Daoy (cell line): ENCODE results near the gene LMCD1. TPM values are rescaled to one million over a fixed set of nuclear protein-coding genes. Genes with fewer than 3 reads are reported as not detected.

ENCODE experiments used
- DNase-seq: peaks from one replicate; pipeline ENCODE4 v3.0.0-alpha.2; 2015; ENCODE audit warnings: low read depth
- total RNA-seq: library from RNA; depleted of rRNA; stranded (reverse); fragments of >200 nt; shearing (Covaris generic); gene quantifications from 2 replicates; pipeline ENCODE4 v1.2.3, GENCODE V29; 2014; rRNA removed

The LMCD1 gene
- total RNA-seq, 1 experiment from 2014 or later: 18.7 TPM

GRCh38 chr3:8618950-8619349, 117.3 kb downstream of the LMCD1 start:
- DNase-seq: no peak

GRCh38 chr3:8619548-8619947, 117.9 kb downstream of the LMCD1 start:
- DNase-seq: no peak

GRCh38 chr3:8621141-8621540, 119.5 kb downstream of the LMCD1 start:
- DNase-seq: no peak

- DNase-seq: peak; percentile 34
Observed at GRCh38 chr3:8621872-8622271, 120.2 kb downstream of the LMCD1 start.

GRCh38 chr3:8622873-8623691, 121.5 kb downstream of the LMCD1 start:
- peak; percentile 67 for DNase-seq

- DNase-seq: no peak
Observed at GRCh38 chr3:8623741-8624140, 122.1 kb downstream of the LMCD1 start.

Other genes with a start within 250 kb of the LMCD1 start
- 0.27 and 0.40 TPM in 2 replicates for gene SSUH2, start 143.0 kb downstream of the LMCD1 start, total RNA-seq
- gene CAV3, start 232.0 kb downstream of the LMCD1 start, total RNA-seq: not detected in 2 replicates